ENCODE data around the gene OPCML.

OPCML gene

GRCh38 chr11:132429685-132430084 lies 1102.6 kb downstream of the OPCML start:
- no peak for TF ChIP-seq CTCF (IDR thresholded peaks at IDR 0.05; ENCODE audit: extremely low read depth, missing control alignments)
- DNase-seq (ENCODE audit: low spot score): no peak

- TF ChIP-seq CTCF (IDR thresholded peaks at IDR 0.05; ENCODE audit: extremely low read depth, missing control alignments): no peak
- DNase-seq (ENCODE audit: low spot score): no peak
These were observed 1104.7 kb downstream of the OPCML start for GRCh38 chr11:132427611-132428010.

- DNase-seq (ENCODE audit: low spot score): no peak
These were observed 1107.9 kb downstream of the OPCML start for GRCh38 chr11:132424433-132424832.

GRCh38 chr11:132423266-132423665 lies 1109.0 kb downstream of the OPCML start:
- DNase-seq (ENCODE audit: low spot score): no peak
- no peak for TF ChIP-seq CTCF (IDR thresholded peaks at IDR 0.05; ENCODE audit: extremely low read depth, missing control alignments)

More at GRCh38 chr11:132424433-132424832, 1107.9 kb downstream of the OPCML start:
- no peak for TF ChIP-seq CTCF (IDR thresholded peaks at IDR 0.05; ENCODE audit: extremely low read depth, missing control alignments)

- DNase-seq (ENCODE audit: low spot score): no peak
These were observed 1109.6 kb downstream of the OPCML start for GRCh38 chr11:132422722-132423121.

GRCh38 chr11:132421555-132421954 lies 1110.7 kb downstream of the OPCML start:
- no peak for TF ChIP-seq CTCF (IDR thresholded peaks at IDR 0.05; ENCODE audit: extremely low read depth, missing control alignments)
- DNase-seq (ENCODE audit: low spot score): no peak

More at GRCh38 chr11:132422722-132423121, 1109.6 kb downstream of the OPCML start:
- TF ChIP-seq CTCF (IDR thresholded peaks at IDR 0.05; ENCODE audit: extremely low read depth, missing control alignments): no peak

GRCh38 chr11:132414451-132414850 lies 1117.8 kb downstream of the OPCML start:
- no peak for TF ChIP-seq CTCF (IDR thresholded peaks at IDR 0.05; ENCODE audit: extremely low read depth, missing control alignments)
- DNase-seq (ENCODE audit: low spot score): no peak
